Stimulated activated CD4-positive, alpha-beta T cell treated with anti-CD3 and anti-CD28 coated beads, Interleukin-2, amount 100 ng/mL, for 48 hours (primary cell): Measurements from ENCODE around the gene MYH10.
A peak's percentile ranks its signal among the peaks of the same experiment; 100 is the strongest.

ENCODE experiments used
- DNase-seq, 2 donors: peaks; one replicate each; pipeline ENCODE4 v3.0.0-alpha.2; 2020

MYH10 gene

DNA sequence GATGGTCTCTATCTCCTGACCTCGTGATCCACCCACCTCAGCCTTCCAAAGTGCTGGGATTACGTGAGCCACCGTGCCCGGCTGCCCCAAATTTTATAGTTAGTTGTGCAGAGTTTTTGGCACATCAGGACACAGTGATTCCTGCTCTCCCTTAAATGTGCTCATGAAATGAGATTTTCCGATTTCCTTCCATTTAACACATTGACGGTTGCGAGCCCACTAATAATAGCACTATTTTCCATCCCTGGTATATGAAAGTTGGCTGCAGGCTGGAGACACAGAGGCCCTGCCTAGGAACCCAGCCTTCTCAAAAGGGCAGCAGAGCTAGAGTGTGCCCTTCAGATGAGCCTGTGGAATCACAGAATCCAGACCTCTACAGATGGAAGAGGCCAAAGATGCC is 17.4 kb upstream of the MYH10 start:
- DNase-seq, result no peak

DNA sequence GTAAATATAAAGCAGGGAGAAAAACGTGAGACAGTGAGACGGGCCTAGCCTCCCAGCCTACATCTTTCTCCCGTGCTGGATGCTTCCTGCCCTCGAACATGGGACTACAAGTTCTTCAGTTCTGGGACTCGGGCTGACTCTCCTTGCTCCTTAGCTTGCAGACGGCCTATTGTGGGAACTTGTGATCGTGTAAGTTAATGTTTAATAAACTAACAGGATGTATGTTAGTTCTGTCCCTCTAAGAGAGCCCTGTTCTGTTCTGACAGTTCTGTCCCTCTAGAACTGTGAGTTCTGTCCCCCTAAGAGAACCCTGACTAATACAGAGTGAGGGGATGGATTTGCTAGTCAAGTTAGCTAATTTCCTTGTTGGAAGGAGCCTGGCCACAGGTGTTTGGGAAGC is 16.7 kb upstream of the MYH10 start:
- no peak for DNase-seq

DNA sequence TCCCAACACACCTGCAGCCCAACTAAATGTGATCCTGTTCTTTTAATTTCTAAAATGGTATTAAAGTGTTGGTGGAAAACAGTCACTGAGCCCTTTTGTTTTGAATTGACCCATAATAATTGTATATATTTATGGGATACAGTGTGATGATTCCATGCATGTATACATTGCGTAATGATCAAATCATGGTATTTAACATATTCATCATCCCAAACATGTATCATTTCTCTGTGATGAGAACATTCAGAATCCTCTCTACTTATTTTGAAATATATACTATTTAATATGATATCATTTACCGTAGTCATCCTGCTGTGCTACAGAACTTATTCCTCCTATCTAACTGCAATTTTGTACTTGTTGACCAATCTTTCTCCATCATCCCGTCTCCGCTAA is 14.0 kb upstream of the MYH10 start:
- DNase-seq, result no peak

DNA sequence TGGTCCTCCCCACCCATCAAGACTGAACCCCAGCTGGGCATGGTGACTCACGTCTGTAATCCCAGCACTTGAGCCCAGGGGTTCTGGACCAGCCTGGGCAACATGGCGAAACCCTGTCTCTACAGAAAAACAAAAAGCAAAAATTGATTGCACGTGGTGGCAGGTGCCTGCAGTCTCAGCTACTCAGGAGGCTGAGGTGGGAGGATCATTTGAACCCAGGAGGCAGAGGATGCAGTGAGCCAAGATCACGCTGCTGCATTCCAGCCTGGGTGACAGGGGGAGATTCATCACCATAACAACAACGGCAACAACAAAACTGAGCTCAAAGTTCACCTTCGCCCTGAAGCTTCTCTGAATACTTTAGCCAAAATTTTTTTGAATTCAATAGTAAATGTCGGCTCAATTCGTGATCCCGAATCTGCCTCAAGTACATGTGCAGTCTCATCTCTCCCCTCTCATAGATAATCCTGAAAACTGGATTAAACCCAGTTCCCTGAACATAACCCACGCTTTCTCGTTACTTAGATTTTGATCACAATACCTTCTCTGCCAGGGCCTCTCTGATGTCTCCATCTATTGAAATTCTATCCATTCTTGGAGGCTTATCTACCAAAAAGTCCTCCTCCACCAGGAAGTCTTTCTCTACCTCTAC is 13.5 kb upstream of the MYH10 start:
- DNase-seq, result no peak

DNA sequence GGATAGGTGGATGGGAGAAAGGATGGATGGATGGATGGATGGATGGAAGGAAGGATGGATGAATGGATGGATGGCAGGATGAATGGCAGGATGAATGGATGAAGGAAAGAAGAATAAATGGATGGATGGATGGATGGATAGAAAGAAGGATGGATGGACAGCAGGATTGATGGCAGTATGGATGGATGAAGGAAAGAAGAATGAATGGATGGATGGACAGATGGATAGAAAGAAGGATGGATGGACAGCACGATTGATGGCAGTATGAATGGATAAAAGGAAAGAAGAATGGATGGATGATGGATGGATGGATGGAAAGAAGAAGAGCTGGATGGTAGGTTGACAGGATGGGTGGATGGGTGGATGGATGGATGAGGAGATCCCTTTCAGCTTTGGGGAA is 9.2 kb upstream of the MYH10 start:
- no peak for DNase-seq

DNA sequence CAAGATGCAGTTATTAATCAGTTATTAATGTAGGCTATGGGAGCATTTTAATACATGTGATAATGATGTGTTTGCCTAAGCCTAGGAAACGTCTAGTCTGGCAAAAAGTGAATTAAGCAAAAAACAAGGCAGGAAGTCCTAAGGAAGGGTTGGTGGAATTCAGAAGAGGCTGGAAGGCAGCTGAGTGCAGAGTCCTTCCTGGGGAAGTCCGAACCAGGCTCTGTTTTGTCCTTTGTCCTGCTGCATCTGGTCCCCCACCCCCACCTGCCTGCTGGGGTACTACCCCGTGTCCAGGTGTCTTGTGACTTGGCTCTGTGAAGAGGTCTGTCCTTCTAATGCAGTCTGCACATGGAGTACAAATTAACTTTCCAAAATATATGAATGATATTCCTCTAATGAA is 1.5 kb upstream of the MYH10 start:
- DNase-seq, result no peak

DNA sequence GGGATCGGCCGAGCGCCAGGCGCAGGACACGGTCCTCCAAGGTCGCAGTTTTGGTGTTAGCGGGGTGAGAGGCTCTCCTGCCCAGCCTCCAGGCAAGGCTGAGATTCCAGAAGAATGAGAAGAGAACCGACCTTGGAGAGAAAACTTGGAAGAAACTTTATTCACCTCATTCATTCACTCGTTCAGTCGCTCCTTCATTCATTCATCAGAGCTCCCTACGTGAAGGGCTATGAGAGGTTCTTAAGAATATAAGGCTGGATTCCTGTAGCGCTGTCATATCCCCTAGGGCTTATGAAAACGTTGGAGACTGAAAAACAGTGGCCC is 991 bp upstream of the MYH10 start:
- no peak for DNase-seq

DNA sequence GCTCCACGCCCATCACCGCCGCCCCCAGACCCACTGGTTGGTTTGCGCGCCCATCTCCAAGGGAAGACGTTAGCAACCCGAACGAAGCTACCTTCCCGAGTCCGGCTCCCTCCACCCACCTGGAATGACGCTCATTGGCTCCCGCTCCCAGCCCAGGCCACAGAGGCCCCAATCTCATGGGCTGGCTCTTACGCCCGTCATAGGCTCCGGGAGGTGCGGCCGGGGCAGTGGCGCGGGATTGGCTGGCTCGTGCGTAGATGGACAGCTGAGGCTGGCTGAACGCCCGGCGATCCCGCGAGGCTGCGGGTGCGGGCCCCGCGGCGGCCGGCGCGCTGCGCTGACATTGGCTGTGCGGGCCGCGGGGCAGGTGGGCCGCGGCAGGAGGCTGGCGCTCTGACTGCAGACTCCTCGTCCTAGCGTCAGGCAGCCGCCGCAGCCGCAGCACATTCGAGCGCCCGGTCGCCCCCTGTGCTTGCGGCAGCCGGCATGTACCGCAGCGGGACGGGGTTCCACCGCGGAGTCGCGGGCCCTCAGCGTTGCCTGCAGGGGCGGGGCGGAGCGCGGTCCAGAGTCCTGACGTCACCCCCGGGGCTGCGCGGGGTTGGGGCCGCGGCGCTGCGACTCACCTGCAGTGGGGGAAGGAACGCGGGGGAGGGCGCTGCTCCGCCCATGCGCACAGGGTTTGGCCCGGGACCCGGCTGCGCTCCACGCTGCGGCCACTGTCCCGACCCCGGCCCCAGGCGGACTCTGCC is 453 bp upstream of the MYH10 start:
- DNase-seq, result peak; percentile 84 to 85

DNA sequence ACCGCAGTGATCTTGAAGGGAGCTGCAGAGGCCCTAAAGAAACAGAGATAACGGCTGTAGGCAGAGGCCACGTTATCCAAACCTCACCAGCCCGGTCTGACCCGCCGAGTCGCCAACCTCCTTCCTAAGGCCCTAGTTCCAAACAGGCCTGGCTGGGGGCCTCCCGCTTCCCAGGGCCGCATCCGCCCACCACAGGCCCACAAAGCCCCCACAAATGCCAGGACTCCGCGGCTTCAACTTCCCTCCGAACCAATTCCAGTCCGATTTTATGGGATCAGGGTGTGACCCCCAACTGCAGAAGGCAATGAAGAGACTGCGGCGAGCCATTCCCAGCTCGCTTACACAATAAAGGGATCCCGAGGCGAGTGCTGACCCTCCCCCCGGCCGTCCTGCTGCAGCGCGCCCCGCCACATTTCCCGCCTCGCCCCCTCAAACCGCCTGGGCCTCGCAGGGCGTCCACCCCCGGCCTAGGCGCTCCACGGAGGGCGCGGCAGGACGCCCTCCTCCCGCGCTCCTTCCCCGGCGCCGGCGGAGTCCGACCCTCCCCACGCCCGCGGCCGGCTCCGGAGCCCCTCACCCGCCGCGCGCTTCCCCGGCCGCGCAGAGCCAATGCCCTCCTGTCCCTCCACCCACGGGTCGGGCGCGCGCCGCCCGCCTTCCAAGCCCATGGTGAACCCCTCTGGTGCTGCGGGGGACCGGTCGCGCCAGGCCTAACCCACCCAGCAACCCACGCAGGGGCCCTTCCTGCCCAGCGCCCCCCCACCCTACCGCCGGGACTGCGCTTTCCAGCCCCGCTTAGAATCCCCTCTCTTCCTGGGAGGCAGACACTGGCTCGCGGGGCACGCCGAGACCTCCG is 926 bp downstream of the MYH10 start:
- peak in 1 of 2 donors; percentile 7 for DNase-seq

DNA sequence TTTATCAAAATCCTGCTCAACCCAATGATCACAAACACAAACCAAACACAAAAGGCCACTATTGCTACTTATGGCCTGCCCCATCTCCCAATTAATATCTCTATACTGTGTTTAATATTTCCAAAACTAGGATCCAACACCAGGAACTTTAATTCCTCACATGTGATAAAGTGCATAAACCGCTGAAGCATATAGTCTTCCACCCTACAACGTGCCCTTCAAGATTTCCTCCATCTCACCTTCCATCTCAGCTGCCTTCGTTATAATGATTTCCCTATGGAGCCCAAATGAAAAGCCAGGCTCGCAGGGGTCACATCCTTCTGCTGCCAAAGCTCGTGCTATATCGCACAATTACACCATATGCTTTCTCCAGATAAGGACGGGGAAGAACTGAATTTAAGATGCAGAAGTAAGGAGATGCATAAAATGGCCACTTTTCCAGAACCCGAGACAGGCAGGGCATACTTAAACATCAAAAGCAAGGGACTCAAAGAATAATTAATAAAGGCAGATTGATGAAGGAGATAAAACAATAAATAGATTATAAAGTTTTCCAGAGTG is 1.8 kb downstream of the MYH10 start:
- no peak for DNase-seq

DNA sequence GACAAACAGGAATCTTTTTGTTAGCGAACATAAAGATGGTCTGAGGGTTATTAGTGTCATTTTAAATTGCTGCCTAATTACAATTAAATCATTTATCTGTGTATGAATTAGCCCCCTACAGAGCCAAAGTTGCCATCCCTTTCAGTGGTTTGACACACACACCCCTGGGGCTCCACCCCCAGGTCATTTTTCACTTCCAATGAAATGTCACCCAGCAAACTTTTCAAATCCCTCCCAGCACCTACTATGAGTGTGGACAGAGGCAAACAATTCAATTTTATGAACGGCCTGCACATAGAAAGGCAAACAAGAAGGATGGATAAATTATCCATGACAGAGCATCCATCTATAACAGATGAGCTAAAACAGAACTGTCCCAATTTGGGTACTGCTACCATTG is 2.4 kb downstream of the MYH10 start:
- DNase-seq, result no peak

DNA sequence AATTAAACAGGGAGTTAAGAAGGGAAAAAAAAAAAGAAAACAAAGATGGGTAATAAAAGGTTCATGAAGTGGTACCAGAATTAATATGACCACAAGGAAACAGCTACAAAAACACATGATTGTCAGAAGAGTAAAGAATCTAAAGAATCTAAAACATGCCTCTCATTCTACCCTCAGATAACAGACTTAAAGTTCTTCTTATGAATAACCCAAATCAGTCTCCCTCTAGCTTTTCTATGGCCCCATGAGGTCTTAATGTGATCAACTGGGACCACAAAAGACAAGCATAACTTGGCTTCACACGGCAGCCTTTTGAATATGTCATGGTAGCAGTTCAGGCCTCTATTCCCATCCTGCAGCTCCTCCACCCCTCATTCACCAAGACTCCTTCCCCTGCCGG is 6.9 kb downstream of the MYH10 start:
- DNase-seq, result no peak

DNA sequence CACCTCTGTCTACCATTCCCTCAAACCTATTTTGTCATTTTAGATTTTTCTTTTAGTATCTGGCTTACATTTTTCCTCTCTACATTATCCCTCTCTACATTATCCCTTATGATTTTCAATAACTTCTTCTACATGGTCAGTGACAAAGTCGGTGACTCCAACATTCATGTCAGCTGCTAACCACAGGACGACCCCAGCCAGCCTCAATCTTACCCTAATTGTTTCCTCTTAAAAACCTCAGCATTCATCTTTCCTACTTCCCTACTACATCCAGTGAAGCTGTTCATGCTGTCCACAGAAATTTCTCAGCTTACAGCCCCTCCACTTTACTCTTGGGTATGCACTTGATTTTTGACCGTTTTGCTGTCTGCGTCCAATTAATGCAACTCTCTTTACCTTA is 8.3 kb downstream of the MYH10 start:
- DNase-seq, result no peak

DNA sequence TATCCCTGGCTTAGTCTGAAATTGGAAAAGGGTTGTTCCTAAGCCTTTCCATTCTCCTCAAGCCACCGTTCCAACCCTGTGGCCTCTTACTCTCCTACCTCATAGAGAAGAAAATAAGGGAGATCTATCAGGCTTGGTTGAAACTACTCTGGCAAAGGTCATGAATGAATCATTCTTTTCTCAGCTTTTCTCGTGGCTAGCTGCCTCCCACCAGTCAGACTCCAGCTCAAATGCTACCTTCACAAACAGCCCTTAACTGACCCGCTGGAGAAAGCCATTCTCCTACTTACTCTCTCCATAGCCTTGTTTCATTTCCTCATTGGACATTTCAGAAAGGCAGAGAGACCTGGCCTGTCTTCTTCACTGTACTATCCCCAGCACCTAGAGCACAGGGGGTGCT is 8.9 kb downstream of the MYH10 start:
- DNase-seq, result no peak

DNA sequence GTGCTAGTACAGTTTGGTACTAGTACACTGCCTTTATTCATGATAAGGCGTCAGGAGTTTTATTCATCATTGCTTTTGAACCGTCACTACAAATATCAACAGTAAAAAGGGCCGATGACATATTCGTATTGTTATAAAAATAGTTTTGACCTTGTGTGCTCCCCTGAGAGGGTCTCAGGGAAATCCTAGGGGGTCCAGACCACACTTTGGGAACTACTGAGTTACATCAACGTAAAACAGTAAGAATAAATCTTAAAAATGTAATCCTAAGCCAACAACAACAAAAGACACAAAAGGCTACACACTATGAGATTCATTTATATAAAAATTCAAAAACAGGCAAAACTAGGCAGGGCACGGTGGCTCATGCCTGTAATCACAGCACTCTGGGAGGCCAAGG is 11.2 kb downstream of the MYH10 start:
- no peak for DNase-seq

DNA sequence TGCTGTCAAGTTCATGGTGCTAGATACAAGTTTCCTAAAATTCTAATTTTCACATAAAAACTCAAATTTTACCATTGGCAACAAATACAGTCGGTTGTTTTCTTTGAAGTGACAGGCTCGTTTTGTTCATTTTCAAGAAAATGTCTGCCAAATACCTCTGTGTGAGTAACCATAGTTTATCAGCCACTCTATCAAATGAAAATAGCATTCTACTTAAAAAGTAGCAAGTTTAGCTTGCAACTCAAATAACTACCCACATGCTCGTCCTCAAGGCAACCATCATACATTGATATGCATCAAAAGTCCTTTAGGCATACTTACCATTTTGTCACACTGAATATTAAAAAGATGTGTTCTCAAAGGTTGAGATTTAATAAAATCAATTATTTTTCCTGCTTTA is 11.7 kb downstream of the MYH10 start:
- no peak for DNase-seq

DNA sequence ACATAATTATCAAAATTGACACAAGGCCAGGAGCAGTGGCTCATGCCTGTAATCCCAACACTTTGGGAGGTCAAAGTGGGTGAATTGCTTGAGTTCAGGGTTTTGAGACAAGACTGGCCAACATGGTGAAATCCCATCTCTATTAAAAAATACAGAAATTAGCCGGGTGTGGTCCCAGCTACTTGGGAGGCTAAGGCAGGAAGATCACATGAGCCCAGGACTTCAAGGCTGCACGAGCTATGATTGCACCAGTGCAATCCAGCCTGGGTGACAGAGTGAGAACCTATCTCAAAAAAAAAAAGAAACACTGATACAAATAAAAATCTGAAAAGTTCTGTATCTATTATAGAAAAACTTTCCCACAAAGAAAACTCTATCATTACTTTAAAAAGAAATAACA is 15.5 kb downstream of the MYH10 start:
- no peak for DNase-seq

DNA sequence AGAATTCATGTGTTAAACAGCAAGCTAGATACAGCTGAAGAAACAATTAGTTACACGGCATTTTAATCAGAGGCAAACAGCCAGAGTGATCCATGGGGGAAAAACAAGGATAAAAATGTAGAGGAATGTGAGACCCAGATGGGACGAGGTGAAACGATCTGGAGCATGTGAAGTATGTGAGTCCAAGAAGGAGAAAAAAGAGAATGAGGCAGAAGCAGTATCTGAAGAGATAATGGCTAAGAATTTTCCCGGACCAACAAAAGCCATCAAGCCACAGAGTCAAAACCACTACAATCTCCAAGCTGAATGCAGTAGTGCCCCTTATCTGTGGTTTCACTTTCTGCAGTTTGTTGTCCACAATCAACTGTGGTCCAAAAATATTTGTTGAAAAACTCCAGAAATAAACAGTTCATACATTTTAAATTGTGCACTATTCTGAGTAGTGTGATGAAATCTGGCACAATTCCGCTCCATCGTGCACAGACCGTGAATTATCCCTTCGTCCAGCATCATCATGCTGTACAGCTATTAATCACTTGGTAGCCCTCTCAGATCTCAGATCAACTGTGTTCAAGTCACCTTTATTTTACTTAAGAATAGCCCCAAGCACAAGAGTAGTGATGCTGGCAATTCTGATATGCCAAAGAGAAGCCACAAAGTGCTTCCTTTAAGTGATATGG is 18.8 kb downstream of the MYH10 start:
- no peak for DNase-seq

DNA sequence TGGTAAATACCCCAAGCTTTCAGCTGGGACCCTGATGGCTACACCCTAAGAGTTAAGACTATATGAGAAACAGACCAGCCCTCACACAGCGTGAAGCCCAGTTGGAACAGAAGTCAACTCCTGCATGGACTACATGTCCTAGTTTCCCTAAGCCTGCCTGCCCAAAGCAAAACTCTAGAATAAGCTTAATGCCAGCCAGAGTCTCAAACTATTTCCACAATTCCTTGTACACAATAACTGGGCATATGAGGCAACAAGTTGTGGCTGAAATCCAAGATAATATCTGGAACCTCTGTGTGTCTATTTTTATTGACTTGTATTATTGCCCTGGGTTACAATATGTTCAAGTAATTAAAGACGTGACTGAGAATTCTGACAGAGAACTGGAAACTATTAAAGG is 19.4 kb downstream of the MYH10 start:
- no peak for DNase-seq

DNA sequence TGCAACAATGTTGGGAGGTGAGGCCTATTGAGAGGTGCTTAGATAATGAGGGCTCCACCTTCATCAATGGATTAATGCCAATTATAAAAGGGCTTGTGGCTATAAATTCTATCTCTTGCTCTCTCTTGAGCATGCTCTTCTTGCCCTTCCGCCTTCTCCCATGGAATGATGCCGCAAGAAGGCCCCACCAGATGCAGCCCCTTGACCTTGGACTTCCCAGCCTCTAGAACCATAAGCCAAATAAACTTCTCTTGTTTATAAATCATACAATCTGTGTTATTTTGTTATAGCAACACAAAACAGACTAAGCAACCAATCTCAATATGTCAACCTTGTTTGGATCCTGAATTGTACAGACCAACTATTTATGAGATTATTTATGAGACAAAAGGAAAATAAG is 20.0 kb downstream of the MYH10 start:
- no peak for DNase-seq

DNA sequence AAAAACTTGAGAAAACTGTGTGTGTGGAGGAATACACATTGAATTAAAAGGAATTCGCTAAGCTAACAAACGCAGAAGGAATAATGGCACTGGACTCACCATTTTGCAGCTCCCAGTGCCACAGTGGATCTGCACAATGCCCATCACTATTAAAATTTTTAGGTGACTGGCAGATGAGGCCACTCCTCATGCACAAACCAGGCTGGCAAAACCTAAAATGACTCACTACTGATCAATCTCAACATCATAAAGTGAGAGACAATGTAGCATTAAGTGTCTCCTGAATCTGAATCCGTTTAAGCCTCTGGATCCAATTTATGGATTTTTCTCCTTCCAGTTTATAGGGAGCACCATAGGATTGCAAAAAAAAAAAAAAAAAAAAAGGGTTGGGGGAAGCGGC is 20.6 kb downstream of the MYH10 start:
- DNase-seq, result no peak

DNA sequence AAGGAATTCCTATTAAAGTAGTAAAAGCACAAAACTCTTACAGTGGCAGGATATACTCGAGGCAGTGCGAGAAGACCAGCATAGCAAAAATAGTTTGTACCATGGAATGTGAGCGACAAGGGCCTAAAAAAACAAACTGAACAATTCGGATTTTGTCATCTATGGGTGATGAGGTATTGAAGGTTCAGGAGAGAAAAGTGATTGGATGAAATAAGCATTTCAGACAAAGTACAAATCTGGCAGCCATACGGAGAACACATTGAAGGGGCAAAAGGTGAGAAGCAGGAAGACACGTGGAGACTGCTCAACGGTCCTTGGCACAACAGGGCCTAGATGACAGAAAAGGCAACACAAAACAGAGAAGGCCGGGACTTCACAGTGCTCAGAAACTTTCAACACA is 22.5 kb downstream of the MYH10 start:
- DNase-seq, result no peak

DNA sequence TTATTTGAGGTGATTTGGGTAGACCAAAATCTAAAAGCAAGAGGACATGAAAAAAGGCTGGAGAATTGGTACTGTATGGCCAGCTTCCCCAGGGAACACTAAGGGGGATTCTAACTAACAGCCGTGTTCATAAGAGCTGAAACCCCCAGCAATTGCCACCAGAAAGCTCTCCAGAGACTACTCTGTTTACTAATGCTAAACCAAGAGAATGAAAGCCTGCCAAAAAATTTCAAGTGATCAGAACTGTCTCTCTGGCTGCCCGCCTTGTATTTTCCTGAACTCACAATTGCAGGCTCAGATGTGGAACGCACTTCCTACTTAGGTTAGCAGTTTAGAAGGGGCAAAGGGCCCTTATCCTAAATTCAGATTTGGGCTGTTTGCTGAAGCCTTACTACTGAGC is 24.1 kb downstream of the MYH10 start:
- no peak for DNase-seq
